HepG2 (cell line): Measurements from ENCODE around the gene MAGI1. TPM values are rescaled to one million over a fixed set of nuclear protein-coding genes. Genes with fewer than 3 reads are reported as not detected.

Experiments used
- ATAC-seq: fragments of 200-7000 bp; cut with Tn5 transposase; 3 replicates; pipeline ENCODE4 v1.9.1; 2020; ENCODE audit warnings: mild to moderate bottlenecking, moderate library complexity
- BruUV-seq: library from RNA; stranded (reverse); fragments of 400-500 nt; replicated peaks from 2 replicates; lab custom pipeline; 2021; lab: Mats Ljungman, UMichigan
- CTCF ChIA-PET: fragments of 300-600 bp; formaldehyde crosslinking; extraction: SDS; loops from one replicate; lab custom pipeline; 2021; ENCODE audit warnings: low total read pairs, inconsistent platforms, low intra/inter-chr PET ratio; lab: Yijun Ruan, JAX
- POLR2A ChIA-PET: fragments of 350-600 bp; sonication (Branson Sonifier 250); formaldehyde crosslinking; loops from one replicate; lab custom pipeline; 2020; ENCODE audit warnings: antibody characterized with exemption, inconsistent platforms; lab: Yijun Ruan, JAX
- DNase-seq: peaks from one replicate; pipeline ENCODE4 v3.0.0-alpha.2; 2015; ENCODE audit warnings: low spot score
- FAIRE-seq: peaks from 3 replicates; lab custom pipeline; 2011; peaks lifted over from hg19 to GRCh38; lab: Jason Lieb, UNC
- H2AFZ ChIP-seq: one replicate; pipeline ENCODE4 v1.6.1; 2011; ENCODE audit warnings: low read length, inconsistent platforms
- H3K27ac ChIP-seq: fragments of 300-600 bp; 3 replicates; pipeline ENCODE4 v1.8.0; 2011; ENCODE audit warnings: mixed run types, mild to moderate bottlenecking, mixed read lengths, low read length, inconsistent platforms; ENCODE audit not compliant: insufficient read depth; ENCODE audit errors: extremely low read length
- H3K27me3 ChIP-seq, 2 experiments: fragments of 200-600 bp in 1 of 2; 2 replicates in 1 of 2; 3 replicates in 1 of 2; pipeline versions ENCODE4 v1.6.0 to v1.8.0; 2011; ENCODE audit warnings: low read length in 2 of 2, mild to moderate bottlenecking in 2 of 2, moderate library complexity in 2 of 2, inconsistent platforms in 1 of 2; ENCODE audit not compliant: insufficient read depth in 2 of 2, control insufficient read depth in 1 of 2
- H3K36me3 ChIP-seq, 2 experiments: fragments of 200-600 bp in 1 of 2; replicated peaks in 1 of 2; 2 replicates in 1 of 2; 3 replicates in 1 of 2; pipeline versions ENCODE4 v1.5.1 to v1.8.0; 2011; ENCODE audit warnings: low read length in 2 of 2, inconsistent platforms in 1 of 2; ENCODE audit not compliant: insufficient read depth in 2 of 2, control insufficient read depth in 1 of 2
- H3K4me1 ChIP-seq: 2 replicates; pipeline ENCODE4 v1.5.1; 2012; ENCODE audit warnings: low read length, inconsistent platforms; ENCODE audit not compliant: insufficient read depth
- H3K4me2 ChIP-seq: 2 replicates; pipeline ENCODE4 v1.6.0; 2011; ENCODE audit warnings: low read depth, low read length, inconsistent platforms
- H3K4me3 ChIP-seq, 3 experiments: fragments of 200-600 bp in 1 of 3; sonication (generic), shearing (Covaris generic) in 1 of 3; replicated peaks in 1 of 3; 2 replicates each; pipeline ENCODE4 v1.5.1; 2011 to 2016; ENCODE audit warnings: low read length in 3 of 3, inconsistent platforms in 2 of 3, low read depth in 2 of 3, mild to moderate bottlenecking in 2 of 3, control low read depth in 1 of 3, mixed read lengths in 1 of 3; ENCODE audit not compliant: insufficient read depth in 1 of 3
- H3K79me2 ChIP-seq: one replicate; pipeline ENCODE4 v1.6.1; 2011; ENCODE audit warnings: low read length, inconsistent platforms; ENCODE audit not compliant: insufficient read depth
- H3K9ac ChIP-seq: 2 replicates; pipeline ENCODE4 v1.6.0; 2011; ENCODE audit warnings: mild to moderate bottlenecking, low read depth, low read length, inconsistent platforms; ENCODE audit not compliant: insufficient read depth
- H3K9me3 ChIP-seq: 2 replicates; pipeline ENCODE4 v1.5.1; 2012; ENCODE audit warnings: mild to moderate bottlenecking, low read length
- H4K20me1 ChIP-seq: 2 replicates; pipeline ENCODE4 v1.6.0; 2011; ENCODE audit warnings: inconsistent platforms, mild to moderate bottlenecking, low read length, moderate library complexity; ENCODE audit not compliant: insufficient read depth
- AKAP8 ChIP-seq: sonication (generic); formaldehyde crosslinking; IDR thresholded peaks from 2 replicates; pipeline ENCODE4 v1.5.1; 2020; ENCODE audit warnings: mild to moderate bottlenecking, missing genetic modification reagents
- ARID2 ChIP-seq: sonication (generic); formaldehyde crosslinking; IDR thresholded peaks from 2 replicates; pipeline ENCODE4 v1.8.1; 2022; ENCODE audit warnings: mild to moderate bottlenecking, missing genetic modification reagents, borderline replicate concordance
- HCFC1 ChIP-seq: fragments of 150-350 bp; IDR thresholded peaks from 2 replicates; pipeline ENCODE4 v1.6.1; 2014; ENCODE audit warnings: low read depth, low read length
- HINFP ChIP-seq: sonication (generic); formaldehyde crosslinking; IDR thresholded peaks from 2 replicates; pipeline ENCODE4 v1.4.0; 2020; ENCODE audit warnings: low read depth, mild to moderate bottlenecking, missing genetic modification reagents
- KDM1A ChIP-seq: IDR thresholded peaks from 2 replicates; pipeline ENCODE4 v1.6.1; 2016; ENCODE audit warnings: missing compliant biosample characterization
- MAF1 ChIP-seq: sonication (generic); formaldehyde crosslinking; IDR thresholded peaks from 2 replicates; pipeline ENCODE4 v1.5.0; 2020; ENCODE audit warnings: missing genetic modification reagents, borderline replicate concordance
- MED13 ChIP-seq: sonication (generic); formaldehyde crosslinking; IDR thresholded peaks from 2 replicates; pipeline ENCODE4 v1.5.0; 2020; ENCODE audit warnings: missing genetic modification reagents
- MIER2 ChIP-seq: IDR thresholded peaks from 2 replicates; pipeline ENCODE4 v1.6.1; 2016; ENCODE audit warnings: missing biosample characterization, missing genetic modification reagents
- PTBP1 ChIP-seq: fragments of 200-400 bp; formaldehyde crosslinking; IDR thresholded peaks from 2 replicates; pipeline ENCODE4 v1.6.1; 2018; ENCODE audit warnings: low read length, low read depth; ENCODE audit not compliant: poor library complexity, severe bottlenecking
- RBM39 ChIP-seq: fragments of 200-400 bp; formaldehyde crosslinking; IDR thresholded peaks from one replicate; pipeline ENCODE4 v1.6.1; 2018; ENCODE audit warnings: antibody characterized with exemption, mild to moderate bottlenecking, low read depth, low read length; ENCODE audit not compliant: poor library complexity, severe bottlenecking
- SCMH1 ChIP-seq: sonication (generic); formaldehyde crosslinking; IDR thresholded peaks from 2 replicates; pipeline ENCODE4 v1.9.0; 2021; ENCODE audit warnings: missing genetic modification reagents, mild to moderate bottlenecking, borderline replicate concordance
- SKI ChIP-seq: fragments of 450-650 bp; IDR thresholded peaks from one replicate; pipeline ENCODE4 v1.6.1; 2018; ENCODE audit warnings: mild to moderate bottlenecking; ENCODE audit not compliant: partially characterized antibody
- TBL1XR1 ChIP-seq: fragments of 150-350 bp; IDR thresholded peaks from 2 replicates; pipeline ENCODE4 v1.6.1; 2014; ENCODE audit warnings: borderline replicate concordance, low read length; ENCODE audit not compliant: partially characterized antibody
- TFAP4 ChIP-seq: sonication (generic); IDR thresholded peaks from 2 replicates; pipeline ENCODE4 v1.6.1; 2016; ENCODE audit warnings: low read depth, borderline replicate concordance
- TFE3 ChIP-seq: IDR thresholded peaks from 2 replicates; pipeline ENCODE4 v1.6.1; 2016
- ZBTB33 ChIP-seq: sonication (generic); formaldehyde crosslinking; IDR thresholded peaks from 2 replicates; pipeline ENCODE4 v1.4.0; 2020; ENCODE audit warnings: missing genetic modification reagents
- ZNF121 ChIP-seq: sonication (generic); formaldehyde crosslinking; IDR thresholded peaks from 2 replicates; pipeline ENCODE4 v1.5.0; 2020; ENCODE audit warnings: mild to moderate bottlenecking, missing genetic modification reagents
- ZNF317 ChIP-seq: sonication (generic); formaldehyde crosslinking; IDR thresholded peaks from 2 replicates; pipeline ENCODE4 v1.5.0; 2020; ENCODE audit warnings: mild to moderate bottlenecking, missing genetic modification reagents
- WGBS: methylation state at CpG from one replicate; pipeline ENCODE4 v1.1.6; 2017; ENCODE audit warnings: low lambda C conversion rate; 5-methylcytosine and 5-hydroxymethylcytosine counted together
- in situ Hi-C: cut with HindIII; loops from 2 replicates; pipeline ENCODE4 v1.10.0; 2017; ENCODE audit warnings: low pct_unique_long_range_greater_than_20kb; ENCODE audit not compliant: extremely low pct_ligation_motif_present
- intact Hi-C: fragments of 100-400 bp; cut with micrococcal nuclease; formaldehyde crosslinking; loops from one replicate; pipeline ENCODE4 v1.10.0; 2022; ENCODE audit not compliant: unreplicated experiment
- polyA plus RNA-seq, 8 experiments: library from polyadenylated mRNA; depleted of rRNA in 3 of 8; stranded (reverse) in 7 of 8; unstranded in 1 of 8; fragments of >200 nt; fragmentation: Illumina TruSeq in 4 of 8; extraction: Trizol in 4 of 8; gene quantifications; 2 replicates each; pipeline versions ENCODE4 v1.2.1 to v1.2.3, GENCODE V29; 2011 to 2016; ENCODE audit warnings: low read depth in 4 of 8, missing spikeins in 1 of 8, mixed read lengths in 1 of 8; ENCODE audit not compliant: insufficient read depth in 1 of 8
- total RNA-seq, 5 experiments: library from RNA; depleted of rRNA; stranded (reverse); fragments of >200 nt; fragmentation: Illumina TruSeq; extraction: Trizol; gene quantifications; 2 replicates each; pipeline ENCODE4 v1.2.3, GENCODE V29; 2016; ENCODE audit warnings: low read depth in 1 of 5

The MAGI1 gene
- total and polyA plus RNA-seq, 2 of the 13 experiments (the other 11 are each of a cell fraction or from before 2014, with no cell fraction given): 22.2 to 26.0 TPM

- no peak for TF ChIP-seq HINFP (CRISPR knock-in tag)
- no peak for TF ChIP-seq TFE3 (CRISPR knock-in tag)
- TF ChIP-seq SKI: no peak
- TF ChIP-seq ZNF121: no peak
- TF ChIP-seq MAF1: no peak
- TF ChIP-seq ARID2 (CRISPR knock-in tag): no peak
- TF ChIP-seq TBL1XR1: no peak
- TF ChIP-seq AKAP8 (CRISPR knock-in tag): no peak
- no peak for TF ChIP-seq SCMH1 (CRISPR knock-in tag)
- TF ChIP-seq KDM1A: no peak
Measured at GRCh38 chr3:65588884-65589283, 449.8 kb downstream of the MAGI1 start (continued).

- ATAC-seq: no peak
- Histone ChIP-seq H3K79me2 (peaks cover 13% of the 10 kb centered on the region), H2AFZ (no peak overlapping the region), H4K20me1 (peaks cover 16% of the 10 kb centered on the region), H3K27me3 (no peaks in the 10 kb centered on the region), H3K9ac (no peak overlapping the region), H3K9me3 (no peaks in the 10 kb centered on the region), H3K4me2 (no peak overlapping the region), H3K27ac (no peak overlapping the region), H3K4me1 (peaks cover 16% of the 10 kb centered on the region), H3K4me3 (no peak overlapping the region), H3K36me3 (no peaks in the 10 kb centered on the region)
- intact Hi-C loops: no loop called here
- ChIA-PET CTCF (no interaction called here), POLR2A (no interaction called here)
- in situ Hi-C loops: no loop called here
- no peak for DNase-seq
- BruUV-seq: no TSS peak
- FAIRE-seq: no peak
- 97% methylated on average over 12 of the region's 12 CpGs for WGBS
- TF ChIP-seq ZNF317 (no peak), HCFC1 (no peak), TFAP4 (no peak), PTBP1 (no peak), ZBTB33 (no peak), RBM39 (no peak), MIER2 (CRISPR knock-in tag) (no peak), MED13 (CRISPR knock-in tag) (no peak), MAF1 (no peak)
Measured at GRCh38 chr3:65587650-65588439, 450.9 kb downstream of the MAGI1 start.
